ENCODE results near the gene PRKAG2.
"Not testable (repeated sequence)": the region's sequence is repeated elsewhere in the genome, so short reads cannot be mapped to it uniquely, and the experiment has no call there.

The PRKAG2 gene

DNA sequence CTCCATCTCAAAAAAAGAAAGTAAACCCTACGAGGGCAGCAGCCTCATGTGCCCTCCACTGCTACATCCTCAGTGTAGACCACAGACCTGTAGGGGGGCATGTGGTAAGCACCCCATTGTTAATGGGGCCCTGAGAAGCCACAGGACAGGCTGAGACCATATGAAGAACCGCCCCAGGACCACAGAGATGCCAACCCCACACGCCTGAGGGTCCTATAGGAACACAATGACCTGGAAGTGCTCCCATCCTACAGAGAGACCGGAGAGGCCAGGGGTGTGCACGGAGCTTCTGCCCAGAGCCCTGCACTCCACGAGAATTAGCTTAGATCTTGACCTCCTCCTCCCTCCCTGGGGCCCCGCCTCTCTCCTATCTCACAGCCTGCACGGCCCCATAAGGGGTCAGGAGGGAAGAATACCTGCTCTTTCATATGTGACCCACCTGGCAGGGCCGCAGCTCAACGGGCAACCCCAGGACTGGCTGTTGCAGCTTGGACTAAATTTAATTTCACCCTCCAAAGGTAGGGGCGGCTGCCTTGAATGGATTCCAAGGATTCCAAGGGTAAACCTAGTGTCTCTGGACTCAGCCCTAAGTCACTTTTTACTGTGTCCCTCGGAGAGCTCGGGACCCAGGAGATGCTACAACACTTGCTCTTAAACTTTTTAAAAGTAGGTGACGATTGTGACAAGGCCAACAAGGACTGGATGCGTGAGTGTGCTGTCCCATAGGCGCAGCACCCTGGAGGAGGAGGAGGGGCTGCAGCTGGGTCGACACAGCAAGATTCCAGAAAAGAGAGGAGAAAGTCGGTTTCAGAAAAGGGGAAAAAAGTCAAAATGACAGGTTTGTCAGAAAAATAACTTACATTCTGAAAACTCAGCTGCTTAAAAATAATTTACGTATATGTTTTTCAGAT lies 24.2 kb downstream of the PRKAG2 start:
- in situ Hi-C loops (cut with MboI; ENCODE audit: low sequenced_read_pairs), result no loop called here

DNA sequence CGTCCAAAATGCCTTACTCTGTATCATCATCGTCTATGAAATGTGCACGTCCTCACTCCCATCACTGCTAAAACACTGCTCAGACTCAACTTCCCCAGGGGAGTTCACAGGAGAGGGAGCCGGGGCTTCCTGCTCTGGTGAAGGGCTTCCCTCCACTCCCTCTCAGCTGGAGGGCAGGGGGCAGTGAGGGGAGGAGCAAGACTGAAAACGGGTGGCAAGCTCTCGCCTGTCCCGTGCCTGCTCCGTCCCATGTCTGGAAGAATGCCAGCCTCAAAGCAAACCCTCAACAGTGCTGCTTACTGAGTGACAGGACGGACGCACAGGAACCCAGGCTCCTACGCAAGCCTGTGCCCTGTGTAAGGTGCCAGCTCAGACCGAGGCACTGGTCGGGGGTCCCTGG lies 25.1 kb downstream of the PRKAG2 start:
- in situ Hi-C loops (cut with MboI; ENCODE audit: low sequenced_read_pairs), result no loop called here

DNA sequence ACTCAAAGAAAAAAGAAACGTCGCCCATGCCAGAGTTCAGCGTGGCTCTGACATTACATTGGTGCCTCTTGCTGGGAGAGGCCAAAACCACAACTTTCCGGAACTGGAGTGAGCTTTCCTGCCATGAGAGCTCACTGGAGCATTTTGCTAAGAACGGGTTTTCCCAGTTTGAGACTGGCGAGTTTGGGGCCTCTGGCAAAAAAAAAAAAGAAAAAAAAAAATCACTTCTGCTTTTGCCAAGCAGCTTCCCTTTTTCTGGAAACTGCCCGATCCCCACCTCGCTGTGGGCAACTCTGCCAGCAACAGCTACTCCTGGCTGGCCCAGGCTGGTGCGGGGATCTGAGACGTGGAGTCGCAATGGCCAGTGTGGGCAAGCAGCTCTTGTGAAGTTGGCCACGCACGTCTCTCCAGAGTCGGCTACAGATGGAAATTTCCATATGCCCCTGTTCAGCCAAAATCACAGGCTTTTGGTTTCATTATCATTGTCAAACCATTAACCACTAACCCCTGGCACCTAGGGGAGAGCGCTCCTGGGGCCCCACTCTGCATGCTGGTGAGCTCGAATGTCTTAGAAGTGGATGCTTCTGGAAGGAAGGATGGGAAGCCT lies 25.7 kb downstream of the PRKAG2 start:
- in situ Hi-C loops (cut with MboI; ENCODE audit: low sequenced_read_pairs), result no loop called here

DNA sequence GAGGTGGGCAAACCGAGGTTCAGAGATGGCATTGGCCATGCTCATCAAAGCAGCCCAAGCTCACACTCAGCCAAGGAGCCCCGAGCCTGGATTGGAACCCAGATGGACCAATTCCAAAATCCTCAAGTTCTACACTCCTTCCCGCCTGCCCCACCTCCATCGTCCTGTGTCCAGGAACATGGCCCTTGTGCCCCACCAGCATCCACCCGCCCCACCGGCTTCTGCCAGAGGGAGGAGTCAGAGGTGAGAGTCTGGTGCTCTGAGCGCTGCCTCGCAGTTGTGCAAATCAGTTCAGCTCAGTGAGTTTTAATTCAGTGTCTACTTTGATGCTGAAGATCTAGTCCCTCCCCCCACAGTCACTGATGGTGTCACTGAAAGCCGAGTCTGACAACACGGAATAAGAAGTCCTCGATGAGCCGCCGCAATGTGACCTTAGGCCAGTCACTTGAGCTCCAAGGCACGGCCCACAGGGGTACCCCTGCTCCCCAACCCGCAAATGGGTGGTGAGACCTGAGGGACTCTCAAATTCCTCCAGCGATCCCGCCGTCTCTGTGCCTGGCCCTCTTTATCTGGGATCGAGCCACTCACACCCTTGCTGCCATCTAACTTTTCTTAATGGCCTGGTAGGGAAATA lies 26.3 kb downstream of the PRKAG2 start:
- in situ Hi-C loops (cut with MboI; ENCODE audit: low sequenced_read_pairs), result no loop called here

DNA sequence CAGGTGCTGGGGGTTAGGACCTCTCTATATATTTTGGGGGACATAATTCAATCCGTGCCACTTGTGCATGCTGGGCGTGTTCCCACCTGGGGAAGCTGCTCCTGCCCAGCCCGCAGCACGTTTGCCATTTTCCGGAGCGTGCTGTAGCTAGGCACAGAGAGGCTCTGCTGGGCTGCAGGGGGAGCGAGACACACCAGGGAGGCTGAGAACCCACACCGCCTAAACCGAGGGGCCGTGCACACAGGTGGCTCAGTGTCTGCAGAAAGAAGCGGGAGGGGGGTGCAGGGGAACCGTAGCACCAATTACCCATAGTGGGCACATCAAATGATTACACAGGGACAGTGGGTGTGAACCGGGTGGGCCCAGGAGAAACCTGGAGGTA lies 27.0 kb downstream of the PRKAG2 start:
- in situ Hi-C loops (cut with MboI; ENCODE audit: low sequenced_read_pairs), result no loop called here

DNA sequence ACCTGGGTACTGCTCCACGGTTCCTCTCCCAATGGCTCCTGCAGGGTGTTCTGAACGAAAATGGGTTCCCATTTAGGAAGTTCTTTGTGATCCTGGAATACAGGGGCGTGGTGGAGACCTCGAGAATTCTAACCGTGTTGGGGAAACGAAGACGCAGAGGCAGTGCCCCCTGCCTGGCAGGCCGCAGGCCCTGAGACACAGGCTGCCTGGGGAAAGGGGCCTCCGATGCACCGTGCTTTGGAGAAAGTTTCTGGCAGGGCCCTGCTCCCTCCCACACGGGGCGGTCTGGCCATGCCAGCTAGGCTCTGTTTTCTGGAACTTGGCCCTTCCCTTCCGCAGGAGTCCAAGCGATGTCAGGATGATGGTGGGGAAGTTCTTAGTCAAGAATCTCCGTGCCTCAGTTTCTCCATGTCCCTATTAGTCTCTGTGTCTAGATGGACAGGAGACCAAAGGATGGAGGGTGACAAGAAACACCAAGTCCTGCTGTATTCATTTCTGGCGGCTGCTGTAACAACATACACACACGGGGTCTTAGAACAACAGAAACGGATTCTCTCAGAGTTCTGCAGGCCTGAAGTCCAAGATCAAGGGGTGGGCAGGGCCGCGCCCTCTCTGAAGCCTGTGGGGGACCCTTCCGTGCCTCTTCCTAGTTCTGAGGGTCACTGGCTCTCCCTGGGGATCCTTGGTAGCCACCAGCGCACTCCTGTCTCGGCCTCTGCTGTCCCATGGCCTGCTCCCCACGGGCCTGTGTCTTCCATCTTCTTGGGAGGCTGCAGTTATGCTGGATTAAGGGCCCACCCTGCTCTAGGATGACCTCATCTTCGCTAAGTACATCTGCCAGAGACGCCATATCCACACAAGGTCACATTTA lies 27.7 kb downstream of the PRKAG2 start:
- in situ Hi-C loops (cut with MboI; ENCODE audit: low sequenced_read_pairs), result no loop called here

DNA sequence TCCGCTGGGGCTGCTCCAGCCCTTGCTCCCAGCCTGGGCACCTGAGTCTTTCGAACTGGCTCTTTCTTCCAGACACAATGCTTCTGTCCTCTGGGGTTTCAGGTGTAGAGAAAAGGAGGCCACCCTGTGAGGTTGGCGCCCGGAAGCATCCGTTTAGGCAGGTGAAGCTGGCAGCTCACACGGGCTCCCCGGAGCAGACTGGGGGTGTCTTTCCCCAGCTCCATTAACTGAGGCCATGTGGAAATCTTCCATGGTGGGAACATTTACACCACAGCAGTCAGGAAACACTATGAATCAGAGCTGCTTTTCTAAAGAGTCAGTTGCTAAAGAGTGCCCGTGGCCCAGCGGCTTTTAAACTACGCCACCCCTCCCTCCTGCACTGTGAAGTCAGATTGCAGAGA lies 29.2 kb downstream of the PRKAG2 start:
- in situ Hi-C loops (cut with MboI; ENCODE audit: low sequenced_read_pairs), result no loop called here

DNA sequence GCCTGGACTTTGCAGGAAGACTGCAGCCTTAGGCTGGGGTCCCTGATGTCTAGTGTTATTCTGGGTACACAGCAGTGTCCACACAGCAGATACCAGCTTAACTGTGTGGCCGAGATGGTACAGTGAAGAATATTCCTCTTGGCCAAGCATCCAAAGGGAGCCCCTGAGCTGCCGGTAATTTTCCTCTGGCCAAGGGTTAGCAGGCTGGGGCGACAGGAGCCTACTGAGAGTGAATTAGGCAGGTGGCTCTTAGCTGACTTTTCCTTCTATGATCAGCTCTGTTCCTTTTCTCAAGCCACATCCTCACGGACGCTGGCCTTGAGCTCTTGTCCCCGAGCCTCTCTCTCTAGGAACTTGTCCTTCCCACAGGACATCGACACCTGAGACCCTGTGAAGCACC lies 29.8 kb downstream of the PRKAG2 start:
- in situ Hi-C loops (cut with MboI; ENCODE audit: low sequenced_read_pairs), result no loop called here

DNA sequence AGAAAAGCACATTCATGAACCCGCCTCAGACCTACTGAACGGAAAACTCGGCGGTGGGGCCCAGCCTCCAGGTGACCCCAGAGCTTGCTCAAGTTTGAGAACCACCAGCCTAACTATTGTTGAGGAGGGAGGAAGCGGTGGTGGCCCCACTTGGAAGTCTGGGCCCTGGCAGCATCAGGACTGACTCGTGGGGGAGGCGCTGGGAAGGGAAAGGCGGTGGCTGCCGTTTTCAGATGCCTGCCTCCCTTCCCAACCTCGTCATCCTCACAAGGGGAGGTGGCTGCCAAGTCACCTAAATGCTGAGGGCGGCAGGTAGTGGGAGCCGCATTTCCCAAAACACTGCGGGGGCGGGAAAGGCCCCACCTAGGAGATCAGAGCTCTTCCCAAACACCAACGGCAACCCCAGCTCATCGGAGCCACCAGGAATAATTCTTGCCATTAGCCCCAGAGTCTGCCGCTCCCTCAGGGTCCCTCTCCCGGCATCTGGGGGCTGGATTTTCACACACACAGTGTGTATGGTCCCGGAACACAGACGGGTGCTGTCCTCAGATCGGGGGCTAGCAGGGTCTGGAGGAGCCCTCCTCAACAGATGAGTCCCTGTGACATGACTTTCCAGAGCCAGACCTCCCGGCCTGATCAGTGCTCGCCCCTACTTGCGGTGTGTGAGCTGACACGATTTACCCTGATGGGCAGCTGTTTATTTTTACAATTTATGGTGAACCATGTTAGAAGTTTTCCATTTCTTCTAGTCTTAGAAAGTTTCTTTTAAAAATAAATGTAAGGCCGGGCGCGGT lies 31.3 kb downstream of the PRKAG2 start:
- in situ Hi-C loops (cut with MboI; ENCODE audit: low sequenced_read_pairs), result no loop called here

DNA sequence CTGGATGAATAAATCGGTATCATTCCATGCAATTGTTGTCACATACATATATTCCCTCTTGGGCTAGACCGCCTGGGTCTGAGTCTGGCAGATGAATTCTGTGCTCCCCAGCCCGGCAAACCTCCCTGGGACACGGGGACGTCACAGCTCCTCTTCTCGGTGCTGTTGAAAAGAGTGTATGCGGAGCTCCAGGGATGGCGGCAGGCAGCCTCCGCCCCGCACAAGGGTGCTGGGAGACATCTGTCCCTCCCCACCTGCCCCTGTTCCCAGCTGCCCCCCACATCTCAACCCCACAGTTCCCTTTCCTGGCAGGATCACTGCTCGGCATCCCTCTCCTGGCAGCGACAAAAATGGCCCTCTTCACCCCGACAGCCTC lies 32.1 kb downstream of the PRKAG2 start:
- in situ Hi-C loops (cut with MboI; ENCODE audit: low sequenced_read_pairs), result no loop called here

DNA sequence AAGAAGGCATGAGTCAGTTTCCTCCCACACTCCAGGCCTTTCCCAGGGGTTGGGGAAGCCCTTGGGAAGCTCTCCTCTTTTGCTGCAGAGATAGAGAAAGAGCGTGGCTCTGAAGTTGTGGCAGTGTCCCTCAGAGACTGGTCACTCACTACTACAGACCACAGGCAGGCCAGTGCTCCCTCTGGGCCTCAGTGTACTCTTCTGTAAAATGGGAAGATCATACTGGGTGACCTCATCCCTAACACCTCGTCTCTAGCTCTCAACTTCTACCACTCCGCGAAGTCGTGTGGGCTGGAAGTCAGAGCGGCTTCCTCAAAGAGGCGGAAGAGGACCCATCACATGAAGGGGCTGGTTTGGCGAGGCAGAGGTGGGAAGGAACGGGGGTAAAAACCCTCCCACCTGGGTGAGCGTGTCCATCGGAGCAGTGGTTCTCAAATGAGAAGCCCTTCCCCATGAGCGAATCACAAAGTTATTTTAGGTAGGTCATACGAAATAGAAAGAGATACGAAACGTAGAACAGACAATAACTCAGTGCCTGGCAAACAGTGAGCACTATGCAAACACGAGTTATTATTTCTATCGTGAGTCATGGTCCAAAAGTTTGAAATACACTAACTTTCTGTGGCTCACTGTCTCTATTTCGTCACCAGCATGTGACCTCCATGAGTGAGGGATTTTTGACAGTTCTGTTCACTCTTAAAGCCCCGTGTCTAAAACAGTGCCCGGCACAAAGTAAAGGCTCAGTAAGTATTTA lies 32.7 kb downstream of the PRKAG2 start:
- in situ Hi-C loops (cut with MboI; ENCODE audit: low sequenced_read_pairs), result no loop called here

DNA sequence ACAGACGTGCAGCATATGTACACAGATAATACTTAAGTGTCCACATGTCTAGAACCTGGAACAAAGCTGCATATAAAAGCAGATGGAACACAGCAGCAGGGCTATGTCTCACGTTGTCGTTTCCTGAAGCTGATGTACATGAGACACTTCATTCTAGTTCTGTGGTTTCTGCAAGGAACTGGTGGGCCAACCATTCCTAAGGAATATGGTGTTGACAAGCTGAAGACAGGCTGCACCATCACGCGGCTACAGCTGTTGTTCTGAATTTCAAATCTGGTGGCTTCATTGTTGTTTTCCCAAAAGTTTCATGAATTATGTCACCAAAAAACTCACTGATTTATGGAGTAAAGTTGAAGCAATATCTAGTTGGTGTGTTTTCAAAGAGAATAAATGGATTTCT lies 33.7 kb downstream of the PRKAG2 start:
- in situ Hi-C loops (cut with MboI; ENCODE audit: low sequenced_read_pairs), result no loop called here

DNA sequence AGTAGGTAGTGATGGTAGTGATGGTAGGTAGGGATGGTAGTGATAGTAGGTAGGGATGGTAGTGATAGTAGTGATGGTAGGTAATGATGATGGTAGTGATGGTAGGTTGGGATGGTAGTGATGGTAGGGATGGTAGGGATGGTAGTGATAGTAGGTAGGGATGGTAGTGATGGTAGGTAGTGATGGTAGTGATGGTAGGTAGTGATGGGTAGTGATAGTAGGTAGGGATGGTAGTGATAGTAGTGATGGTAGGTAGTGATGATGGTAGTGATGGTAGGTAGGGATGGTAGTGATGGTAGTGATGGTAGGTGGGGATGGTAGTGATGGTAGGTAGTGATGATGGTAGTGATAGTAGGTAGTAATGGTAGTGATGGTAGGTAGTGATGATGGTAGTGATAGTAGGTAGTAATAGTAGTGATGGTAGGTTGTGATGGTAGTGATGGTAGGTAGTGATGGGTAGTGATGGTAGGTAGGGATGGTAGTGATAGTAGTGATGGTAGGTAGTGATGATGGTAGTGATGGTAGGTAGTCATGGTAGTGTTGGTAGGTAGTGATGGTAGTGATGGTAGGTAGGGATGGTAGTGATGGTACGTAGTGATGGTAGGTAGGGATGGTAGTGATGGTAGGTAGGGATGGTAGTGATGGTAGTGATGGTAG lies 35.4 kb downstream of the PRKAG2 start:
- in situ Hi-C loops (cut with MboI; ENCODE audit: low sequenced_read_pairs), result not testable (repeated sequence)

DNA sequence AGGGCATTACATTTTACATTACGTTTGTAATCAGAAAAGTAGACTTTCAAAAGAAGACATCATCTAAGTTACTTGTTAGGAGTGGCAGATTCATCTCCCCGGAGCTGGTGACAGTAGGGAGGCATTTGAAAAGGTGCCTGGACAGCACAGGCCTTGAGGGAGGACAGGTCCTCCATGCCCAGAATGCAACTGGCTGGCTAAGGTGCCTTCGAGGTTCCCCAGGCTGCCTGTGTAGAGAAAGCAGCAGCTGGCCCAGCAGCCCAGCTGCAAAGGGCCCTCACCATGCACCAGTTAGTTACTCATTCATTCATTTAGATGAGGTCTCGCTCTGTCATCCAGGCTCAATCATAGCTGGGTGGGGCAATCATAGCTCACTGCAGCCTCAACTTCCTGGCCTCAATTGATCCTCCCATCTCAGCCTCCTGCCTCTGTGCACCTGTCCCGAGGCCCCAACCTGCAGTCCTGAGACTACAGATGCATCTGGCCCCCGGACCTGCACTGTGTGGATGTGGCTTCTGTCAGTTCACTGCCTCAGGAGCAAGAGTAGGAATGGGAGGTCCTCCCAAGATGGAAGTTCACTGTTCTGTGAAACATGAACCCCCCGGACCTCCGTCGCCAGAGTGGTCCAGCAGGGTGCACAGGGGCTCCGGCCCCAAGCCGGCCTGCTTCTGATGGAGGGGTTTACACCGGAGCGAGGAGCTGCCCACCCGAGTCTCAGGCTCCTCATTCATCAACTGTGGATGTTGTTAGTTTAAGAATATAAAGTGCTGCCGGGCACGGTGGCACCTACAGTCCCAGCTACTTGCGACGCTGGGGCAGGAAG lies 36.6 kb downstream of the PRKAG2 start:
- in situ Hi-C loops (cut with MboI; ENCODE audit: low sequenced_read_pairs), result no loop called here

DNA sequence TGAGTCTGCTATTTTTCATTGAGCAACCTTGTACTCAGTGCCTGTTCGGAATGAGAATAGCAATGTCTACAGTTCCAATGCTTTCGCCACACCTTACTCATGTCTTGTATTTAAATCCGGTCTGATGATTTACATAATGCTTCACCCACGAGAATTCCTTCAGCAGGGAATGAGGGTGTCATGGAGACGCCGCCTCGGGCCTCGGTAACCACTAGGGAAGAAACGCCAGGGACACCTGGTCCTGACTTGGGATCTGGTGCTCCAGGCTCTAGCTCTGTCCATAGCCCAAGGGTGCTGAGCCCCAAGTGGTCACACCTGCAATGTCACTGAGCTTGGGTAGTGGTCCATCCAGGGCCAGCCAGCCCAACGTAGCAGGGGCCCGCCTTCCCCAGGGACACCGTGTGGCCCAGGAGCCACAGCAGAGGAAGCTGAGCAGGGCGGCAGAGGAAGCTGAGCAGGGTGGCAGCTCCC lies 37.4 kb downstream of the PRKAG2 start:
- in situ Hi-C loops (cut with MboI; ENCODE audit: low sequenced_read_pairs), result no loop called here

DNA sequence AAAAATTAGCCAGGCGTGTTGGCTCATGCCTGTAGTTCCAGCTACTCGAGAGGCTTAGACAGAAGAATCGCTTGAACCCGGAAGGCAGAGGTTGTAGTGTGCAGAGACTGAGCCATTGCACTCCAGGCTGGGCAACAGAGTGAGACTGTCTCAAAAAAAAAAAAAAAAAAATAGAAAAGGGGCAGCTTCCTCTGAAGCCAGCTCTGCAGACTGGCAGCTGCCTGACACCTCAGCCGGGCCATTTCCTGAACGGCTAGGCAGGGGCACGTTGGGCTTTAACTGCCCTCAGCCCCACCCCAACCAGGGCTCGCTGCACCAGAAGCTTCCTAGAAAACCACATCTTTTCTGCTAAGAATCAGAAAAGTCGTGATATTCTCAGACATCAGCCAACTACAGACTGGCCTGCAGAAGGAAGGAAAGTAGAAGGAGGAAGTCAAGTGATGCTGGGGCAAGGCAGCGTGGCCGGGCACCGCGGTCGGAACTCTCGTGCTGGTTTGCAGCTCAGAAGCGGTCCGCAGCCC lies 38.0 kb downstream of the PRKAG2 start:
- in situ Hi-C loops (cut with MboI; ENCODE audit: low sequenced_read_pairs), result no loop called here

DNA sequence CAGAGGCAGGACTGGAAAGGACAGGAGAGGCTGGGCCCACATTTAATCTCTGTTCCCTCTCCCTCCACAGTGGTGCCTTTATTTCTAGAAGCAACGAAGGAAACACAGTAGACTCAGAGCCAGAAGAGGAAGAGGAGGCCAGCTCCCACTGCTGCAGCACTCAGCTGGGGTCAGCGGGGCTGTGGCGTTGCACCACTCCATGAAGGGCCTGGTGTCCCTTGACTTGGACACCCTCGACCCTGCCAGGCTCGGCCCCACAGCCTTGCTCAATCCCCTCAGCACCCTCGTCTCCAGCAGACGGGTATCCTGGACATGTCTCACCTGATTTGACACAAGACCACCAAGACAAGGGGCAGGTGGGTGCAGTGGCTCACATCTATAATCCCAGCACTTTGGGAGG lies 38.8 kb downstream of the PRKAG2 start:
- in situ Hi-C loops (cut with MboI; ENCODE audit: low sequenced_read_pairs), result no loop called here
